Adipocyte (in vitro differentiated cells): Measurements from ENCODE around the gene AKIRIN2.
A peak's percentile ranks its signal among the peaks of the same experiment; 100 is the strongest.

ENCODE experiments used
- DNase-seq: peaks from one replicate; pipeline ENCODE4 v3.0.0-alpha.2; 2015; ENCODE audit warnings: low read depth
- H3K27me3 ChIP-seq: replicated peaks from 2 replicates; pipeline ENCODE4 v1.7.0; 2013; ENCODE audit warnings: mild to moderate bottlenecking, low read length, moderate library complexity; ENCODE audit not compliant: control insufficient read depth, insufficient read depth
- H3K36me3 ChIP-seq: 2 replicates; pipeline ENCODE4 v1.7.0; 2013; ENCODE audit warnings: low read length, mild to moderate bottlenecking, moderate library complexity; ENCODE audit not compliant: control insufficient read depth, insufficient read depth, severe bottlenecking
- H3K4me1 ChIP-seq: 2 replicates; pipeline ENCODE4 v1.7.0; 2013; ENCODE audit warnings: mild to moderate bottlenecking, low read length, moderate library complexity; ENCODE audit not compliant: control insufficient read depth, insufficient read depth
- H3K4me3 ChIP-seq: 2 replicates; pipeline ENCODE4 v1.7.0; 2013; ENCODE audit warnings: mild to moderate bottlenecking, low read length, moderate library complexity
- H3K9ac ChIP-seq: 2 replicates; pipeline ENCODE4 v1.7.0; 2013; ENCODE audit warnings: mild to moderate bottlenecking, low read length, moderate library complexity
- H3K9me3 ChIP-seq: 2 replicates; pipeline ENCODE4 v1.7.0; 2013; ENCODE audit warnings: mild to moderate bottlenecking, low read length, moderate library complexity; ENCODE audit not compliant: control insufficient read depth

Gene AKIRIN2

GRCh38 chr6:87661503-87661902 lies 40.5 kb downstream of the AKIRIN2 start:
- no peak for DNase-seq
- H3K9ac ChIP-seq, result peak overlapping the region; percentile 32
- no peak overlapping the region for H3K4me3 ChIP-seq
- no peaks in the 10 kb centered on the region for H3K9me3 ChIP-seq
- H3K36me3 ChIP-seq, result peaks cover 19% of the 10 kb centered on the region
- peaks cover 48% of the 10 kb centered on the region for H3K4me1 ChIP-seq
- no peaks in the 10 kb centered on the region for H3K27me3 ChIP-seq

- Histone ChIP-seq H3K36me3 (peaks cover 19% of the 10 kb centered on the region), H3K9ac (peak overlapping the region; percentile 71), H3K27me3 (no peaks in the 10 kb centered on the region), H3K4me1 (peaks cover 48% of the 10 kb centered on the region), H3K9me3 (no peaks in the 10 kb centered on the region), H3K4me3 (no peak overlapping the region)
- DNase-seq, result peak; percentile 50
Observed at GRCh38 chr6:87661016-87661415, 41.0 kb downstream of the AKIRIN2 start.

GRCh38 chr6:87660226-87660911 lies 41.7 kb downstream of the AKIRIN2 start:
- Histone ChIP-seq H3K9ac (peak overlapping the region; percentile 71), H3K4me3 (peak overlapping the region; percentile 8), H3K36me3 (peaks cover 19% of the 10 kb centered on the region), H3K9me3 (no peaks in the 10 kb centered on the region), H3K4me1 (peaks cover 43% of the 10 kb centered on the region), H3K27me3 (no peaks in the 10 kb centered on the region)
- peak; percentile 58 for DNase-seq

- peaks cover 47% of the 10 kb centered on the region for H3K4me1 ChIP-seq
- H3K4me3 ChIP-seq, result no peak overlapping the region
- no peaks in the 10 kb centered on the region for H3K27me3 ChIP-seq
- H3K9ac ChIP-seq, result no peak overlapping the region
- no peaks in the 10 kb centered on the region for H3K9me3 ChIP-seq
- peaks cover 14% of the 10 kb centered on the region for H3K36me3 ChIP-seq
- DNase-seq, result no peak
Observed at GRCh38 chr6:87658516-87658915, 43.5 kb downstream of the AKIRIN2 start.

GRCh38 chr6:87656857-87657256 lies 45.2 kb downstream of the AKIRIN2 start:
- no peaks in the 10 kb centered on the region for H3K9me3 ChIP-seq
- no peak overlapping the region for H3K9ac ChIP-seq
- peaks cover 14% of the 10 kb centered on the region for H3K36me3 ChIP-seq
- H3K27me3 ChIP-seq, result no peaks in the 10 kb centered on the region
- H3K4me1 ChIP-seq, result peaks cover 58% of the 10 kb centered on the region
- no peak for DNase-seq
- no peak overlapping the region for H3K4me3 ChIP-seq

GRCh38 chr6:87655824-87656223 lies 46.2 kb downstream of the AKIRIN2 start:
- no peaks in the 10 kb centered on the region for H3K27me3 ChIP-seq
- no peak overlapping the region for H3K4me3 ChIP-seq
- H3K36me3 ChIP-seq, result peaks cover 14% of the 10 kb centered on the region
- no peak overlapping the region for H3K9ac ChIP-seq
- H3K9me3 ChIP-seq, result no peaks in the 10 kb centered on the region
- peaks cover 51% of the 10 kb centered on the region for H3K4me1 ChIP-seq
- DNase-seq, result no peak

GRCh38 chr6:87654875-87655454 lies 47.1 kb downstream of the AKIRIN2 start:
- H3K4me3 ChIP-seq, result no peak overlapping the region
- H3K27me3 ChIP-seq, result no peaks in the 10 kb centered on the region
- H3K9me3 ChIP-seq, result no peaks in the 10 kb centered on the region
- DNase-seq, result no peak
- H3K9ac ChIP-seq, result no peak overlapping the region
- H3K4me1 ChIP-seq, result peaks cover 43% of the 10 kb centered on the region
- peaks cover 14% of the 10 kb centered on the region for H3K36me3 ChIP-seq

GRCh38 chr6:87654122-87654521 lies 47.9 kb downstream of the AKIRIN2 start:
- no peak for DNase-seq
- H3K4me3 ChIP-seq, result no peak overlapping the region
- peaks cover 35% of the 10 kb centered on the region for H3K4me1 ChIP-seq
- H3K36me3 ChIP-seq, result peaks cover 16% of the 10 kb centered on the region
- H3K9ac ChIP-seq, result peak overlapping the region; percentile 59
- no peaks in the 10 kb centered on the region for H3K9me3 ChIP-seq
- no peaks in the 10 kb centered on the region for H3K27me3 ChIP-seq

- H3K9ac ChIP-seq, result peak overlapping the region; percentile 59
- H3K4me1 ChIP-seq, result peaks cover 30% of the 10 kb centered on the region
- H3K9me3 ChIP-seq, result no peaks in the 10 kb centered on the region
- peaks cover 19% of the 10 kb centered on the region for H3K36me3 ChIP-seq
- H3K27me3 ChIP-seq, result no peaks in the 10 kb centered on the region
- DNase-seq, result no peak
- H3K4me3 ChIP-seq, result no peak overlapping the region
Observed at GRCh38 chr6:87653074-87653962, 48.7 kb downstream of the AKIRIN2 start.

- no peak for DNase-seq
- Histone ChIP-seq H3K9ac (no peak overlapping the region), H3K4me3 (no peak overlapping the region), H3K4me1 (peaks cover 9% of the 10 kb centered on the region), H3K9me3 (no peaks in the 10 kb centered on the region), H3K27me3 (no peaks in the 10 kb centered on the region), H3K36me3 (peaks cover 28% of the 10 kb centered on the region)
Observed at GRCh38 chr6:87645080-87645479, 57.0 kb downstream of the AKIRIN2 start.

- peaks cover 9% of the 10 kb centered on the region for H3K4me1 ChIP-seq
- no peak for DNase-seq
- no peaks in the 10 kb centered on the region for H3K9me3 ChIP-seq
- H3K27me3 ChIP-seq, result no peaks in the 10 kb centered on the region
- H3K9ac ChIP-seq, result no peak overlapping the region
- no peak overlapping the region for H3K4me3 ChIP-seq
- peaks cover 36% of the 10 kb centered on the region for H3K36me3 ChIP-seq
Observed at GRCh38 chr6:87641065-87641692, 60.9 kb downstream of the AKIRIN2 start.
